Superior temporal gyrus (tissue), 1 donor: Measurements from ENCODE around the gene RNF144B.
"Not testable (repeated sequence)": the region's sequence is repeated elsewhere in the genome, so short reads cannot be mapped to it uniquely, and the experiment has no call there.

Source experiments
- DNase-seq: peaks from one replicate; pipeline ENCODE4 v3.0.0-alpha.2; 2016; ENCODE audit errors: extremely low spot score

Gene RNF144B

GRCh38 chr6:18387061-18387721, at the start of gene RNF144B:
Gene RNF144B (plus strand): TSS chr6:18387350. CDS start chr6:18399535, 12,185 bp downstream.
- DNase-seq: peak; percentile 44

DNA sequence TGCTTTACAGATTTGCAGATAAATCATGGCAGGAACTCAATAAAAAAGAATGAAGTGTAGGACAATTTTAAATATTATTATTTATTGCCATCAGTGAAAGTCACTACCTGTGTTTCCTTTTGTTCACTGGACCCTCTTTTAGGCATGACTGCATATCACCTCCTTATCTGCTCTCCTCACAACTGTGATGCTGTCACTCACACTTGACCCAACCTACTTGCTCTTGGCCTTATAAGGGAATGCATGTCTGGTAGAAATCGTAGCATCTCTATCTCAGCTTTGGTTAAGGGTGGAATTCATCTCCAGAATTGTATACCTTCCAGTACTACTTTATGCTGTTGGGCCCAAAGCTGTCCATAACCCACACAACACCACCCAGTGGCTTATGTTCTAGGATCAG, 47.6 kb upstream of the RNF144B start:
- no peak for DNase-seq

- no peak for DNase-seq
These were observed 46.2 kb upstream of the RNF144B start for GRCh38 chr6:18340781-18341551.

GRCh38 chr6:18342223-18342622, 44.9 kb upstream of the RNF144B start:
- no peak for DNase-seq

DNA sequence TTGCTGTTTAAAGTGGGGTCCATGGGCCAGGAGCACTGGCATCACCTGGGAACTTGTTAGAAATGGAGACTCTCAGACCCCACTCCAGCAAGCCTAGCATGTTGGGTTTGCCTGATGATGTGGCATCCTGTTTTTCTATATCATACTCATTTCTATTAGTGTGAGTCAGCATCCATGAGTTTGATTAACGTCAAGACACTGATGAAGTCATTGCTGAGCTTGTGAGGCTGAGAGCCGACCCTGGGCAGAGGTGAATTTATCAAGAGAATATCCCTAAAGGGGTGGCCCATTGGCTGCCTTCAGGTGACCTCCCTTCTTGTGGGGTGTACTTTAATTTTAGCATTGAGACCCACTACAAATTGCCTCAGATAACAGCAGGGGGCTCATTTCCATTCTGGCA, 43.4 kb upstream of the RNF144B start:
- no peak for DNase-seq

GRCh38 chr6:18347021-18347577, 40.1 kb upstream of the RNF144B start:
- no peak for DNase-seq

- no peak for DNase-seq
These were observed 39.3 kb upstream of the RNF144B start for GRCh38 chr6:18347866-18348265.

DNA sequence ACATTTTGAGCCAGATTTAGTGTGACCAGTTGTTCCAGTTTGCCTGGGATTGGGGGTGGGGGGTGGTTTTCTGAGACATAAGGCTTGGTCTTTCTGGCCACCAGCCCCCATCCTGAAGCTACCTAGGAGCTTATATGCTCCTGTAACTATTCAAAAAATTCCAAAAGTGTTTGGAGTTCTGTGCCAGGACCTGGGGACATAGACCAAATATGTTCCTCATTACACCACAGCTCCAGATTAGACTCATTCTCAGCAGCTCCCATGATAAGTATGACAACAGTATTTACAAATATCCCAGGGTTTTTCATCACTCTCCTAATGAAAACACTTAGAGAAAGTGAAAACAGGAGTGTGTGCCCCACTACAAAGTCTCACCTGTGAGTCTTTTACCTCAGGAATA, 37.8 kb upstream of the RNF144B start:
- no peak for DNase-seq

DNA sequence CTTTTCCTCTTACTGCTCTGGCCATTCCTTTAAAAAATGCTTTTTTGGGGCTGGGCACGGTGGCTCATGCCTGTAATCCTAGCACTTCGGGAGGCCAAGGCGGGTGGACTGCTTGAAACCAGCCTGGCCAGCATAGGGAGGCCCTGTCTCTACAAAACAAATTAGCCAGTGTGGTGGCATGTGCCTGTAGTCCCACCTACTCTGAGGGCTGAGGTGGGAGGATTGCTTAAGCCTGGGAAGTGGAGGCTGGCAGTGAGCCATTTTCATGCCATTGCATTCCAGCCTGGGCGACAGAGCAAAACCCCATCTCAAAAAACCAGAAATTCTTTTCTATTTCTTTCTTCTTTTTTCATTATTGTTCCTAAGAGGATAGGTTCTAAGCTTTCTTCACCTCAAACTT, 36.9 kb upstream of the RNF144B start:
- DNase-seq: no peak

GRCh38 chr6:18350712-18351111, 36.4 kb upstream of the RNF144B start:
- DNase-seq: no peak

DNA sequence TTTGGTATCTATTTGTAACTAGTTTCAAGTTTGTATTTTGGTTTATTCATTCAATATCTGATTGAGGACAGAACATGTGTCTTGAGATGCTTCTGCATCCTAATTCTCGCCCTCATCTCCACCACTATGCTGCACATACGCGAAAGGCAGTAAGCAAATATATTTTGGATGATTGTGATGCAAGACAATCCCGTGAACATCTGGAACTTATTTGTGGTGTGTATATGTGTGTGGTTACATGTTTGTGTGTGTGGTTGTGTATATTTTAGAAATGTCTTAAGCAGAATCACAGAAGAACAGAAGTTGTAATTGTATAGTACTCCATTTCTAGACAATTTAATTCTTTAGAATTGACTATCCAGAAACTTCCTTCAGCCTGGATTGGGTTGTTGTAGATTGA, 35.1 kb upstream of the RNF144B start:
- DNase-seq: no peak

DNA sequence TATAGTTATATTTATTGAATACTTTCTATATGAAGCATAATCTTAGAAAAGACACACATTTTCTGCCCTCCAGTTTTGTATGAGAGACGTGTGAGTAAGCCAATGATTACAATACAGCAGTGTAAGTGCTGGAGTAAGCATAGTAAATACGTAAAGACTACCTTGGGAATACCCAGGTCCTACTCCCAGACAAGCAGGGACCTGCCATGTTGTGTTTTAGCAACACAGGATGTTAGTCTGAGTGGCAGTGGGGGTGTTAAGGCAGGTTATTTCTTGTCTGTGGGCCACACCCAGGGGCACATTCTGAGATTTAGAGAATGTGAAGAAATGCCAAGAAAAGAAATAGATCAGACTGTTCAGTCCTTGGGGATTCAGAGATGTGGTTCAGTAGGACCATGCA, 34.3 kb upstream of the RNF144B start:
- DNase-seq: no peak

GRCh38 chr6:18353251-18353650, 33.9 kb upstream of the RNF144B start:
- no peak for DNase-seq

DNA sequence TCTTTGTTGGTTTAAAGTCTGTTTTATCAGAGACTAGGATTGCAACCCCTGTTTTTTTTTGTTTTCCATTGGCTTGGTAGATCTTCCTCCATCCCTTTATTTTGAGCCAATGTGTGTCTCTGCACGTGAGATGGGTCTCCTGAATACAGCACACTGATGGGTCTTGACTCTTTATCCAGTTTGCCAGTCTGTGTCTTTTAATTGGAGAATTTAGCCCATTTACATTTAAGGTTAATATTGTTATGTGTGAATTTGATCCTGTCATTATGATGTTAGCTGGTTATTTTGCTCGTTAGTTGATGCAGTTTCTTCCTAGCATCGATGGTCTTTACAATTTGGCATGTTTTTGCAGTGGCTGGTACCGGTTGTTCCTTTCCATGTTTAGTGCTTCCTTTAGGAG, 29.6 kb upstream of the RNF144B start:
- not testable (repeated sequence) for DNase-seq

DNA sequence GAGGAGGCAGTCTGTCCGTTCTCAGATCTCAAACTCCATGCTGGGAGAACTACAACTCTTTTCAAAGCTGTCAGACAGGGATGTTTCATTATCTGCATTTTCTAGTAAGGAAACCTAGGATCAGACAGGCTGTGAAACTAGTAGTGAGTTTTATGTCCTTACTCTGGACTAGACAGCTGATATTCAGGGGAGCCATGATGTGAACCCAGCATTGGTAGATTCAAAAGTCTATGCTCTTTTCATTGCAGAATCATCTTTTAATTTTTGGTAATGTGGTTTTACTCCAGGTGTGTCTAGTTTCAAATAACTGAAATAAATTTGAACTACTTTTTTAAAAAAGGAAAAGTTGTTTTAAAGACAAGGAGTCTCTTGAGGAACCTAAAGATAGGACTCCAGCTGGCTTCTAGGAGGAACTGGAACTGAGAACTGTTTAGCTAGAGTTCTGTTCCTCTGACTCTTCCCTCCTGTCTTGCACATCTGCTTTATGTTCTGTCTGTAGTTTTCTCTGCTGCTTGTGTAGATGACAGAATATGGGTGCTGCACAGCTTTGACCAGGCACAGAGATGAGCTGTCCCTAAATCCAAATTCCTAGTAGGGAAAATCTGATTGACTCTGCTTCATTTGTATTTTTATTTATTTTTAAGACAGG, 27.8 kb upstream of the RNF144B start:
- DNase-seq: no peak

GRCh38 chr6:18360188-18360587, 27.0 kb upstream of the RNF144B start:
- DNase-seq: no peak

GRCh38 chr6:18362058-18362561, 25.0 kb upstream of the RNF144B start:
- DNase-seq: peak; percentile 34

DNA sequence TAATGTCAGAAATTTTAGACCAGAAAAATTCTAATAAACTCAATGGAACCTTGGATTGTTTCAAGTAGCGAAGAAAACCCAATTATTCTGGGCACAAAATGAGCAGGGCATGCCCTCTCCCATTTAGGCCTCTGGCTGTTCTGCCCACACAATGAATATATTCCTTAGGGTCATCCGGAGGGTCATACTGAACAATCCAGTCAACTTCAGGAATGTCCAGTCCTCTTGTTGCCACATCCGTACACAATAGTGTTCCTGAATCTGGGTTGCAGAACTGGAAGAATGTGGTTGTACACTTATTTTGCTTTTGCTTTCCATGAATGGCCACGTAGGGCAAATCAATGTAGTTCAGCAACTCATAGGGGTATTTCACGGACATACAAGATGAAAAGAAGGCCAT, 23.4 kb upstream of the RNF144B start:
- DNase-seq: no peak

DNA sequence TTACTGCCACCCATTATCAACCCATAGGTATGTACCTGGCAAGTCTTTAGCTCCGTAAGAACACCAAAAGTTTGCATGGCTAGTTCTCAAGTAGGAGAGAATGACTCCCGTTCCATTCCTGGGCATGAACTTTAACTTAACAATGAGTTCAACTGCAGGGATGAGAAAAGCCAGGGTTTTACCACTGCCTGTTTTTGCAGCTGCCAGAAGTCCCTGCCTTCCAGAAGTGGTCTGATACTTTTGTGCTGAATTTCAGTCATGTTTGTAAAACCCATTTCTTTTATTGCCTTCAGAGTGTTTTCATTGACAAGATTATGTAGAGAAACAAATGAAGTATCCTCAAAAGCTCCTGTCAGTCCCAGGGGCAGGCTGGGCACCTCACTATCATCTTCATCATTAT, 22.6 kb upstream of the RNF144B start:
- not testable (repeated sequence) for DNase-seq

GRCh38 chr6:18367371-18367770, 19.8 kb upstream of the RNF144B start:
- no peak for DNase-seq

DNA sequence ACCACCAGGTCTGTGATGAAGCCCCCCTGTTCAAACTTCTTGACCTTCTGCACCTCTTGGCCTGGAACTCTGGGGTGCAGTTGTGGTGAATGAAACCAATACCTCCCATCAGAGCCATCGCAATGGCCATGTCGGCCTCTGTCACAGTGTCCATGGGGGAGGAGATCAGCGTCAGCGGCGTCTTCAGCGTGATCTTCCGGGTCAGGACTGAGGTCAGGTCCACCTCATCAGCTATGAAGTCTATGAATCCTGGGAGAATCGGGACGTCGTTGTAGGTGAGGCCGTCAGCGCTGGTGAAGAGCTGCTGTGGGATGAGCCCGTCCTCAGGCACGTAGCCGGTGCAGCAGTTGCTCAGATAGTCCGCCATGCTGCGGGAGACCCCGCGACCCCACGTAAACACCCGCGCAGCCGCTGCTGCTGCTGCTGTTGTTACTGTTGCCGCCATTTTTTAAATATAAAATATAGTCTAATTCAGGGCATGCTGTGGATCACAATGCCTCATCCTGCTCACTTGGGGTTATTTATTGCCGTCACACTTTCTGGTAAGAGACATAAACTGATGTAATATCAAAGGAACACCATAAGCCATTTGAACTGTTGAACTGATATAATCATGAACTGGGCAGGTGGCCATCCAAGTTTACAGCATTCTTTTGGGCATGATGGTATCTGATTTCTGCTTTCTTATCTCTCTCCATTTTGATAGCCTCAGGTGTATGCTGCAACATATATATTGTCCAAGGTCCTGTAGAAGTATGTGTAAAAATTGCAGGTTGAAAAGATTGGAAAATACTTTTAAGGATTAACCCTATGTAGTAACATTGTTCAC, 18.7 kb upstream of the RNF144B start:
- DNase-seq: no peak

GRCh38 chr6:18371010-18371409, 16.1 kb upstream of the RNF144B start:
- DNase-seq: no peak
